Lung microvascular endothelial cell (primary cell): ENCODE results near the gene SEC14L1. TPM values are rescaled to one million over a fixed set of nuclear protein-coding genes. Genes with fewer than 3 reads are reported as not detected.
"Not testable (repeated sequence)": the region's sequence is repeated elsewhere in the genome, so short reads cannot be mapped to it uniquely, and the experiment has no call there.

Experiments
- DNase-seq, 2 donors: peaks; one replicate each; pipeline versions ENCODE4 v3.0.0 to v3.0.0-alpha.2; 2010; ENCODE audit warnings: low read depth in 2 of 2
- total RNA-seq: library from RNA; depleted of rRNA; stranded (reverse); fragments of >200 nt; gene quantifications from 2 replicates; pipeline ENCODE4 v1.2.1, GENCODE V29; 2014

Gene SEC14L1
- total RNA-seq, 1 donor from 2014 or later: 108 TPM

DNA sequence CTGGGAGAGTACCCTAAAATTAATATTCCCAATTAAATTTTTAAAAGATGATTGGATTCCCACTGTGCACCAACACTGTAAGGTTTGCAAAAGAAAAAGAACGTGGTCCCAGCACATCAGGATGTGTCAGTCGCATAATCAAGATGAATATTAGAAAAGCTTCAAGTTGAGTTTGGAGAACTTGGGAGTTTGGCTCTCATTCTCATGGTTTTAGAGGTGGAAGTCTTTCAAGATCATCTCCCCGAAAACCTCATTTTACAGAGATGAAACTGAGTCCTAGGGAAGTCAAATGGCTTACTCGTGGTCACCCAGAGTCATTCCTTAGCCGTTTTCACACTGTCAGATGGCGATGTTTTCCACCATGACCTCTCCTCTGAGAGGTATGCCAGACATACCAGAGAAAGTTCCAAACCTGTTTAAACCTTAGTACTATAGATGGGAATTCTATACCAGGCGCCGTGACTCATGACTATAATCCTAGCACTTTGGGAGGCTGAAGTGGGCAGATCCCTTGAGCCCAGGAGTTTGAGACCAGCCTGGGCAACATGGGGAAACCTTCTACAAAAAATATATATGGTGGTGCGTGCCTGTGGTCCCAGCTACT lies 1.2 kb downstream of the SEC14L1 start:
- DNase-seq: no peak

DNA sequence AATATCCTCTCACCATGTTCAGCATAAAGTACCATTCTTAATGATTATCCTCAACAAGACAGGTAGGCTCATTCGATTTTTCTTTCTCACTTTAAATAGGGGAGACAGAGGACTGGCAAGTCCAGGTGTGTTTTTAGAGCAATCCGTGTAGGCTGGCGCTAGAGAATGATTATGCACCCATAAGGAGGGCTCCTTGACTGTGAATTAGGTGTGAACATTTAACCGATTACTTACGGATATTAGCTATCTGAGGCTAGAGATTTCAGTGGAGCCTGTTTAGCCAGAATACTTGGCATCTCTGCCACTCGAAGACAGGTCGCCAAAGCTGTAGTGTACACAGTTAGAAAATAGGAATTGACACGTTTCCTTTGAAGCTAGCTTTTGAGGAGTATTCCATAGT lies 1.9 kb downstream of the SEC14L1 start:
- no peak for DNase-seq

DNA sequence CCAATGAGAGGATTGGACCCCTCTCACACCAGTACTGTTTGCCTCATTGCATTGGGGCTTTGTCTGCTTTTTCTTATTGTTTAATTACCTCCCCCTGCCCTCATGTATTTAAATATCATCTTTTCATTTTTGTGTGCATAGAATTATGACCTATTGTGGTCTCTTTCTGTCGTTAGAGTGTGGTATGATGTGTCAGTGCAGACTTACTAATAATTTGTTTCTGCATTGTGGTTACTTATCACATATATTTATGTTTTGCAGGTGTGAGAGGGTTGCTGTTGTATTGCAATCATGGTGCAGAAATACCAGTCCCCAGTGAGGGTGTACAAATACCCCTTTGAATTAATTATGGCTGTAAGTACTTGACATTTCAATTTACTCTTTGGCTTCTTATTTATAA lies 2.5 kb downstream of the SEC14L1 start:
- DNase-seq: no peak

- no peak for DNase-seq
Measured at GRCh38 chr17:77144227-77144626, 3.5 kb downstream of the SEC14L1 start.

DNA sequence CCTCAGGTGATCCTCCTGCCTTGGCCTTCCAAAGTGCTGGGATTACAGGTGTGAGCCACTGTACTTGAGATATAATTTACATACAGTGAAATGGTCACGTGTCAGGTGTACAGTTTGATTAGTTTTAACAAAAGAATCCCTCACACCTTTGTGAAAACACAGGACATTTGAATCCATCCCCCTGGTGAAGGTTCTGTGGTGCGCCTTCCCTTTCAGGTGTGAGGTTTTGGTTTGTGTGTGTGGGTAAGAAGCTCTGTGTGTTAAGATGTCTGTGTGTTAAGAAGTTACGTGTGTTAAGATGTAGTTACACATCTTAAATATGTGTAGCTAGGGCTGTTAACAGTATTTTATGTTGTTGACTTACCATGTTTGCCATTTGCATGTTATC lies 4.4 kb downstream of the SEC14L1 start:
- DNase-seq: no peak

DNA sequence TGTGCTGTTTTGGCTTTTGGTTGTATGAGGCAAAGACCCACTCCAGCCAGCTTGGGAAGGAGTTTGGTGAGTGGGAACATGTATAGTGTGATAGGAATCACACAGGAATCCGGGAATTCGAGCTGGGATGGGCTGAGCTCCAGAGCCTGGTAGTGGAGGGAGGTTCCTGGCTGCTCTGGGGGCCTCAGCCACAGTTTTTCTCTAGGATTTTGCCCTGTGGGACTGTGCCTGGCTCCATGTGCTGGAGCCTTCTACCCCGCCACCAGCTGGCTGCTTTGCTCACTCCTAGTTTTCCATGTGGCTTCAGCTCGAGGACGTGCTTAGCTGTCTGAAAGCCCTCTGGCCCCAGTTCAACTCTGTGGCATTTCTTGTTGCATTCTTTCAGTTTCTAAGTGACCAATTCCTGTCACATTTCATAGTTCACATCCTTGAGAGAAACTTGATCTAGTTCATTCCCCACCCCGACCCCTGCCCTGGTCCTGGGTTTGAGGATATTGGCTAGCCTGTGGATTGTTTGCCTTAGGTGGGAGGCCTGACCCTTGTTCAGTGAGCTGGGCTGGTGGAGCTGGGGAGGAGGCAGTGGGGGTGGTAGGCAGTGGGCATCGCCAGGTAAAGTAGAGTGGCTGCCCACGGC lies 5.0 kb downstream of the SEC14L1 start:
- DNase-seq: peak; percentile 84

GRCh38 chr17:77146246-77146632 lies 5.5 kb downstream of the SEC14L1 start:
- no peak for DNase-seq

GRCh38 chr17:77146882-77147281 lies 6.1 kb downstream of the SEC14L1 start:
- peak; percentile 83 to 84 for DNase-seq

DNA sequence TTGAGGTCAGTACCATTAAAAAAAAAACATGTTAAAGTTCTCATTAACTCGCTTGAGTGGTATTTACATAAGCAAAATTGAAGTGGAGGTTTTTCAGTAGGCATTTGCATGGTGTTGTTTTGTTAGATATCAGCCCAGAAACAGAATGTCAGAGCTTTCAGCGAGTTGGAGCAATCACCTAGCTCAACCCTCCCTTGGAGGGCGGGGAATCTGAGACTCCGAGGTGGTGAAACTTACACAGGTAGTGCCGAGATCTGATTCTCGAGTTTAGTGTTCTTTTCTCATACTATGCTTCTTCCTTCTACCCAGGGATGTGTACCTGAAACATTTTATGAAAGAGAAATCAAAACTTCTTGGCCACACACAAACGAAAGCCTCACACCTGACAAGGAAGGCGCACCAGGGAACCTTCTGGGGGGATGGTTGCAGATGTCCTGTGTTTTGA lies 6.6 kb downstream of the SEC14L1 start:
- no peak for DNase-seq

- peak; percentile 51 to 73 for DNase-seq
Measured at GRCh38 chr17:77148077-77148939, 7.5 kb downstream of the SEC14L1 start.

DNA sequence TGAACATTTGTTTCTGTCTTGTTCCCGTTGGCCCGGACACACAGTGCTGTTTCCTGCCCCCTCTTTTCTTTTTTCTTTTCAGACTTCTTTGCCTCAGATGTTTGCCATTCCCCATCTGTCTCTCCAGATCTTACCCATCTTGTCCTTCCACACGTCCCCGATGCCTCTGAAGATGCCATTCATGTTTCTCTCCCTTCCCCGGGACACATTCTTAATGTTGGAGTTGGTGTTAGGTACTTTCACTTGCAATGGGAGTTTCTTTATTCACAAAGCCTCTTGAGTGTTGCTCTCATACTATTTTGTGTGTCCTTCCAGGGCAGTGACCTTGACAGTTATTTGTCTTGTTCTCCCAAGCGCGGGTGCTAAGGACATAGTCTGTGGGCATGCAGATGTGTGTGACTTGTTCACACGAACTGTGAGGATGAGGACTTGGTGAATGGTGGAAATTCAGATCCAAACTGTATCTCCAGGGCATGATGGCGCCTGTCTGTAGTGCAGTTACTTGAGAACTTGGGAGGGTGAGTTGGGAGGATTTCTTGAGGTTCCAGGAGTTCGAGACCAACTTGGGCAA lies 8.3 kb downstream of the SEC14L1 start:
- no peak for DNase-seq

GRCh38 chr17:77150196-77150595 lies 9.4 kb downstream of the SEC14L1 start:
- no peak for DNase-seq

DNA sequence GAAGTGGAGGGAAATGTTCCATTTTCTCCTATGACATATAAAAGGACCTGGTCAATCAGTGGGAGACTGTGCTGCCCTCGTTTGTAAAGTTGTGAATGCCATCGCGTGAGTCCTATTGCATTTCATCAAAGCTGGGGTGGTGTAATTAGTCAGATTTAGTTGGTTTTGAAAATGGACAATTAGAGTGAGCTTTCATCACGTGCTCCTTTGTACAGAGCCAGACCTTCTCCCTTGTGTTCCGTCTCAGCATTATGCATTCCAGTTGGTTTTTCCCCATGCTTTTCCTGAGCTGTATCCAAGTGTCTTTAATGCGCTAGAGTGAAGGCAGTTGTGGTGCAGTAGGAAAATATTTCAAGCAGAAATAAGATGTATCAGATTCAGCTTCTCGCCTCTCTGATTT lies 10.4 kb downstream of the SEC14L1 start:
- no peak for DNase-seq

- not testable (repeated sequence) for DNase-seq
Measured at GRCh38 chr17:77152056-77152455, 11.3 kb downstream of the SEC14L1 start.

DNA sequence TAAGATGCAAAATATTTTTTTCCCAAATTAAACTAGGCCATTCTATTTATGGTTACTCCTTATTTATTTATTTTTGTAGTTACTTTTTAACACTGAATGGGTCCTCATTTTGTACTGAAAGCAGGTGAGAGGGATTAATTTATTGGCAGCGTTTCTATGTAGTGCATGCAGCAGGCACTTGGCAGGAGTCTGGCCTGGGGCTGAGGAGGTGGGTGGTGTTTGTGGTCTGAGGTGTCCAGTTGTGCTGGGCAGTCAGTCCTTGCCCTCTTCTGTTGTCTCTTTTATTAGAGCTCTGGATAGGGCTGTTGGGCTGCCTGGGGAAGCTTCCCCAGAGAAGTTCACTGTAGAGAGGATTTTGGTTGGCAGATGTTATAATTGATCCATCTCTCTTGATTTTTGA lies 12.7 kb downstream of the SEC14L1 start:
- no peak for DNase-seq

- DNase-seq: no peak
Measured at GRCh38 chr17:77153999-77154586, 13.3 kb downstream of the SEC14L1 start.

DNA sequence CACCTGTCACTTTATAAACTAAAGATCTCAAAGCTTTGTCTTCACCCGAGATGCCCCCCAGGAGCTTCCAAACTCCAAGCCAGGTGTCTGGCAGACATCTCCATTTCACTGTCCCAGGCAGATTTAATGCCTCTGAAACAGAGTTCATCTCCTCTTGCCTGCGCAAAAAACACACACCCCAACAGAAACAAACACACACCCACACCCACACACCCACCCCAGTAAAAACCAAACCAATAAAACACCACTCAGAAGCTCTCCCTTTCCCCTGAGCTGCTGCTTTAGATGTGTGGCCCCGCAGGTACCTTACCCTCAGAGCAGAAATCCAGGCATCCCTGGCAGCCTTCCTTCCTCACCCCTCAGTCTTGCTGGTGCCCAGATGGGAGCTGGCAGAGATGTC lies 14.4 kb downstream of the SEC14L1 start:
- no peak for DNase-seq

DNA sequence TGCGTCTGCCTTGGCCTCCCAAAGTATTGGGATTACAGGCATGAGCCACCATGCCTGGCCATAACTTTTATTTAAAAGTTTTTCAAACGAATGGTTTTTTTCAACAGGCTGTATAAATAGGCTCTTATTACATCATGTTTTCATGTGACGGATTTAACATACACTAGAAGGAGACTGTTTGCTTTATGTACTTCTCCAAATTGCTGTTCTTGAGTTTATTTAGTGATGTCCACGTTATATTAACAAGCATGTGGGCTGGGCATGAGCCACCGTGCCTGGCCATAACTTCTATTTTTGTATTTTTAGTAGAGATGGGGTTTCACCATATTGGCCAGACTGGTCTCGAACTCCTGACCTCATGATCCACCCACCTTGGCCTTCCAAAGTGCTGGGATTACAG lies 17.0 kb downstream of the SEC14L1 start:
- not testable (repeated sequence) for DNase-seq

DNA sequence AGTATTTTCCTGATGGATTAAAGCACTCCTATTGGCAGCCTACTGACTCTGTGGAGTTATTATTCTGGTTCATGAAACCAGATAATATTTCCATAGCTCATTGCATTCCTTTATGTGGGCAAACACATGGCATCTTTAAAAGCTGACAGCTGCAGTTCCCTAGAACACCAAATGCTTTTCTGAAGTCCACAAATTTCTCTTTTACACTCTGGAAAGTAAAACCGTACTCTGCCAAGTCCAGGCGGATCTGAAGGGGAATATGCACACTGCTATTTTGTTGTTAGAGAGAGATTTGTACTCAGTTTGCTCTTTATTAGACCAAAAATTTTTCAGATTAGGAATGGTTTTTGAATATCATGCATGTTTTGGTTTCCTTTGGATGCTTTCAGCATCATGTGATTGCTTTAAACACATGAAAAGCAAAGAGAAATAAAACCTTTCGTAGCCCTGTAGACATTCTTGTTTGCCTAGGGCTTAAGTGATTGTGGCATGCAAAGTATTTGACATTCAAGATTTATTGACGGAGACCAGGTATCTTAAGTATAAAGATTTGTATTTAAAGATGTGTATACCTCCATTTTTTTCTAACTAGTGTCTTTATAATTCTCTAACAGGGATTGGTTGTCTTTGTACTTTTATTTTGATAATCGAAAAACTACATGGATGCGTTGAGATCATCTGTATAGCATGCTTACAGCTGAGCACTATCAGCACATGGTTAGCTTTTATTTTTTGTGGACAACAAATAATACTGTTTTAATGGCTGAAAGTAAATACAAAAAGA lies 19.5 kb downstream of the SEC14L1 start:
- DNase-seq: peak in 1 of 2 donors; percentile 27

GRCh38 chr17:77160875-77161530 lies 20.2 kb downstream of the SEC14L1 start:
- DNase-seq: peak in 1 of 2 donors; percentile 29
